GM23338 (cell line): ENCODE measurements around the gene STRN3.
"Not testable (repeated sequence)": the region's sequence is repeated elsewhere in the genome, so short reads cannot be mapped to it uniquely, and the experiment has no call there.

Experiments used
- EZH2 ChIP-seq: fragments of 200-600 bp; sonication (generic); IDR thresholded peaks from one replicate; pipeline ENCODE4 v1.8.0; 2017; ENCODE audit warnings: antibody characterized with exemption, mild to moderate bottlenecking, low read depth; ENCODE audit not compliant: unreplicated experiment
- EZH2phosphoT487 ChIP-seq: fragments of 200-600 bp; sonication (generic); IDR thresholded peaks from one replicate; pipeline ENCODE4 v1.8.1; 2018; ENCODE audit warnings: antibody characterized with exemption; ENCODE audit not compliant: unreplicated experiment
- JUNB ChIP-seq: IDR thresholded peaks from one replicate; pipeline ENCODE4 v1.6.1; 2016; ENCODE audit warnings: antibody characterized with exemption; ENCODE audit not compliant: unreplicated experiment
- NANOG ChIP-seq: IDR thresholded peaks from 2 replicates; pipeline ENCODE4 v1.6.1; 2016; ENCODE audit warnings: antibody characterized with exemption, borderline replicate concordance
- POLR2AphosphoS5 ChIP-seq: IDR thresholded peaks from 2 replicates; pipeline ENCODE4 v1.6.1; 2016; ENCODE audit warnings: antibody characterized with exemption, low read depth
- TF ChIP-seq, protein P1 (sequence below), 2 experiments: fragments of 200-600 bp in 1 of 2; sonication (generic) in 1 of 2; conservative IDR thresholded peaks; 2 replicates each; pipeline versions ENCODE4 v1.5.1 to v1.6.1; 2016 to 2017; ENCODE audit warnings: antibody characterized with exemption in 2 of 2, low read depth in 2 of 2, mild to moderate bottlenecking in 2 of 2, moderate library complexity in 1 of 2
- TF ChIP-seq, protein P2 (sequence below): IDR thresholded peaks from one replicate; pipeline ENCODE4 v1.6.1; 2018; ENCODE audit warnings: antibody characterized with exemption; ENCODE audit not compliant: unreplicated experiment

DNA sequence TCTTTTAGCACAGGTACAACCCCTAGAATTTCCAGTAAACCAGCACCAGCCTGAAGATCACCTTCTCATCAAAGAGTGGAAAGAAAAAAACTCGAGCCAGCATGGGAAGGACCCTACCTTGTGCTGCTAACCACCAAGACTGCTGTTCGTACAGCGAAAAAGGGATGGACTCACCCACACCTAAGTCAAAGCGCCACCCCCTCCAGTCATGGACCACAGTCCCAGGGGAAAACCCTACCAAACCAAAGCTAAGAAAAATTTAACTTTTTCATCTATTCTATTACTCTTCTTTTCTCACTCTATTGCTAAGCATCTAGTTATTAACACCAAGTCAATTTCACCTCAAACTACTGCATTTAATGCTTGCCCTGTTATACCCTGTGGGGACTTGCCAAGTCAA, 56.4 kb downstream of the STRN3 start:
- not testable (repeated sequence) for TF ChIP-seq POLR2AphosphoS5, JUNB, EZH2, EZH2phosphoT487, NANOG
- TF ChIP-seq, protein P1, sequence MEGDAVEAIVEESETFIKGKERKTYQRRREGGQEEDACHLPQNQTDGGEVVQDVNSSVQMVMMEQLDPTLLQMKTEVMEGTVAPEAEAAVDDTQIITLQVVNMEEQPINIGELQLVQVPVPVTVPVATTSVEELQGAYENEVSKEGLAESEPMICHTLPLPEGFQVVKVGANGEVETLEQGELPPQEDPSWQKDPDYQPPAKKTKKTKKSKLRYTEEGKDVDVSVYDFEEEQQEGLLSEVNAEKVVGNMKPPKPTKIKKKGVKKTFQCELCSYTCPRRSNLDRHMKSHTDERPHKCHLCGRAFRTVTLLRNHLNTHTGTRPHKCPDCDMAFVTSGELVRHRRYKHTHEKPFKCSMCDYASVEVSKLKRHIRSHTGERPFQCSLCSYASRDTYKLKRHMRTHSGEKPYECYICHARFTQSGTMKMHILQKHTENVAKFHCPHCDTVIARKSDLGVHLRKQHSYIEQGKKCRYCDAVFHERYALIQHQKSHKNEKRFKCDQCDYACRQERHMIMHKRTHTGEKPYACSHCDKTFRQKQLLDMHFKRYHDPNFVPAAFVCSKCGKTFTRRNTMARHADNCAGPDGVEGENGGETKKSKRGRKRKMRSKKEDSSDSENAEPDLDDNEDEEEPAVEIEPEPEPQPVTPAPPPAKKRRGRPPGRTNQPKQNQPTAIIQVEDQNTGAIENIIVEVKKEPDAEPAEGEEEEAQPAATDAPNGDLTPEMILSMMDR (conservative IDR thresholded peaks at IDR 0.05; ENCODE audit: low read depth in 2 of 2) = not testable (repeated sequence)
- TF ChIP-seq, protein P2, sequence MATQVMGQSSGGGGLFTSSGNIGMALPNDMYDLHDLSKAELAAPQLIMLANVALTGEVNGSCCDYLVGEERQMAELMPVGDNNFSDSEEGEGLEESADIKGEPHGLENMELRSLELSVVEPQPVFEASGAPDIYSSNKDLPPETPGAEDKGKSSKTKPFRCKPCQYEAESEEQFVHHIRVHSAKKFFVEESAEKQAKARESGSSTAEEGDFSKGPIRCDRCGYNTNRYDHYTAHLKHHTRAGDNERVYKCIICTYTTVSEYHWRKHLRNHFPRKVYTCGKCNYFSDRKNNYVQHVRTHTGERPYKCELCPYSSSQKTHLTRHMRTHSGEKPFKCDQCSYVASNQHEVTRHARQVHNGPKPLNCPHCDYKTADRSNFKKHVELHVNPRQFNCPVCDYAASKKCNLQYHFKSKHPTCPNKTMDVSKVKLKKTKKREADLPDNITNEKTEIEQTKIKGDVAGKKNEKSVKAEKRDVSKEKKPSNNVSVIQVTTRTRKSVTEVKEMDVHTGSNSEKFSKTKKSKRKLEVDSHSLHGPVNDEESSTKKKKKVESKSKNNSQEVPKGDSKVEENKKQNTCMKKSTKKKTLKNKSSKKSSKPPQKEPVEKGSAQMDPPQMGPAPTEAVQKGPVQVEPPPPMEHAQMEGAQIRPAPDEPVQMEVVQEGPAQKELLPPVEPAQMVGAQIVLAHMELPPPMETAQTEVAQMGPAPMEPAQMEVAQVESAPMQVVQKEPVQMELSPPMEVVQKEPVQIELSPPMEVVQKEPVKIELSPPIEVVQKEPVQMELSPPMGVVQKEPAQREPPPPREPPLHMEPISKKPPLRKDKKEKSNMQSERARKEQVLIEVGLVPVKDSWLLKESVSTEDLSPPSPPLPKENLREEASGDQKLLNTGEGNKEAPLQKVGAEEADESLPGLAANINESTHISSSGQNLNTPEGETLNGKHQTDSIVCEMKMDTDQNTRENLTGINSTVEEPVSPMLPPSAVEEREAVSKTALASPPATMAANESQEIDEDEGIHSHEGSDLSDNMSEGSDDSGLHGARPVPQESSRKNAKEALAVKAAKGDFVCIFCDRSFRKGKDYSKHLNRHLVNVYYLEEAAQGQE = not testable (repeated sequence)
